GM18505 (cell line): ENCODE data around the gene KIF3C.
"Not testable (repeated sequence)": the region's sequence is repeated elsewhere in the genome, so short reads cannot be mapped to it uniquely, and the experiment has no call there.

ENCODE experiments used
- ATAC-seq: cut with Tn5 transposase; IDR thresholded peaks from one replicate; pipeline ENCODE4 v1.9.1; 2021; ENCODE audit not compliant: unreplicated experiment
- POLR2A ChIP-seq: IDR thresholded peaks from 4 replicates; pipeline ENCODE4 v1.6.1; 2011; ENCODE audit warnings: borderline replicate concordance; ENCODE audit not compliant: insufficient read depth, insufficient read length; ENCODE audit errors: extremely low read depth

The KIF3C gene

GRCh38 chr2:25905126-25905525, 77.2 kb downstream of the KIF3C start:
- no peak for TF ChIP-seq POLR2A

GRCh38 chr2:25903216-25903776, 79.0 kb downstream of the KIF3C start:
- ATAC-seq = no peak

More at GRCh38 chr2:25905126-25905525, 77.2 kb downstream of the KIF3C start:
- no peak for ATAC-seq

GRCh38 chr2:25899404-25899970, 82.8 kb downstream of the KIF3C start:
- no peak for TF ChIP-seq POLR2A
- no peak for ATAC-seq

More at GRCh38 chr2:25903216-25903776, 79.0 kb downstream of the KIF3C start:
- no peak for TF ChIP-seq POLR2A

GRCh38 chr2:25897506-25897905, 84.8 kb downstream of the KIF3C start:
- no peak for ATAC-seq
- TF ChIP-seq POLR2A = no peak

GRCh38 chr2:25896308-25896707, 86.0 kb downstream of the KIF3C start:
- ATAC-seq = not testable (repeated sequence)

- TF ChIP-seq POLR2A = no peak
- ATAC-seq = no peak
These were observed 86.7 kb downstream of the KIF3C start for GRCh38 chr2:25895610-25896009.

GRCh38 chr2:25895018-25895417, 87.3 kb downstream of the KIF3C start:
- no peak for ATAC-seq
- no peak for TF ChIP-seq POLR2A

GRCh38 chr2:25894135-25894830, 88.0 kb downstream of the KIF3C start:
- TF ChIP-seq POLR2A = no peak
- ATAC-seq = no peak

- no peak for TF ChIP-seq POLR2A
- ATAC-seq = no peak
These were observed 90.6 kb downstream of the KIF3C start for GRCh38 chr2:25891672-25892071.

- TF ChIP-seq POLR2A = no peak
- ATAC-seq = no peak
These were observed 94.6 kb downstream of the KIF3C start for GRCh38 chr2:25887624-25888242.

GRCh38 chr2:25885933-25886332, 96.4 kb downstream of the KIF3C start:
- no peak for TF ChIP-seq POLR2A
- ATAC-seq = no peak

GRCh38 chr2:25881764-25882163, 100.5 kb downstream of the KIF3C start:
- no peak for TF ChIP-seq POLR2A
- ATAC-seq = no peak

- no peak for ATAC-seq
- TF ChIP-seq POLR2A = no peak
These were observed 103.1 kb downstream of the KIF3C start for GRCh38 chr2:25879133-25879730.

GRCh38 chr2:25878361-25879132, 103.8 kb downstream of the KIF3C start, which contains the start of gene ASXL2:
Gene ASXL2 (minus strand): TSS chr2:25878487. CDS start chr2:25878222, 265 bp downstream.
- ATAC-seq = peak; percentile 93
- peak; percentile 97 for TF ChIP-seq POLR2A
